Urothelium cell line (cell line): ENCODE measurements around the gene TM9SF3.
"Not testable (repeated sequence)": the region's sequence is repeated elsewhere in the genome, so short reads cannot be mapped to it uniquely, and the experiment has no call there.

Experiments
- DNase-seq: peaks from one replicate; pipeline ENCODE4 v3.0.0; 2011; ENCODE audit warnings: low spot score, mixed read lengths
- FAIRE-seq: peaks from 2 replicates; lab custom pipeline; 2011; peaks lifted over from hg19 to GRCh38; lab: Jason Lieb, UNC

TM9SF3 gene

GRCh38 chr10:96570983-96571964 is 15.5 kb downstream of the TM9SF3 start:
- FAIRE-seq (no peak), DNase-seq (no peak)

- DNase-seq (no peak), FAIRE-seq (no peak)
These were observed 16.3 kb downstream of the TM9SF3 start for GRCh38 chr10:96570511-96570910.

GRCh38 chr10:96568402-96568801 is 18.4 kb downstream of the TM9SF3 start:
- DNase-seq (no peak), FAIRE-seq (no peak)

- FAIRE-seq (no peak), DNase-seq (no peak)
These were observed 21.0 kb downstream of the TM9SF3 start for GRCh38 chr10:96565774-96566173.

GRCh38 chr10:96560966-96561887 is 25.6 kb downstream of the TM9SF3 start:
- no peak for FAIRE-seq
- no peak for DNase-seq

- DNase-seq (no peak), FAIRE-seq (no peak)
These were observed 26.3 kb downstream of the TM9SF3 start for GRCh38 chr10:96560489-96560888.

- DNase-seq (peak; percentile 4), FAIRE-seq (no peak)
These were observed 30.8 kb downstream of the TM9SF3 start for GRCh38 chr10:96556003-96556402.

- no peak for DNase-seq
- FAIRE-seq = peak; percentile 55
These were observed 31.5 kb downstream of the TM9SF3 start for GRCh38 chr10:96555330-96555729.

GRCh38 chr10:96548589-96548988 is 38.2 kb downstream of the TM9SF3 start:
- DNase-seq (no peak), FAIRE-seq (no peak)

- not testable (repeated sequence) for FAIRE-seq, DNase-seq
These were observed 41.3 kb downstream of the TM9SF3 start for GRCh38 chr10:96545558-96545957.

- FAIRE-seq (no peak), DNase-seq (no peak)
These were observed 44.9 kb downstream of the TM9SF3 start for GRCh38 chr10:96541921-96542320.

GRCh38 chr10:96540240-96540639 is 46.6 kb downstream of the TM9SF3 start:
- DNase-seq (no peak), FAIRE-seq (no peak)

GRCh38 chr10:96538683-96539082 is 48.1 kb downstream of the TM9SF3 start:
- FAIRE-seq = no peak

GRCh38 chr10:96536129-96536528 is 50.7 kb downstream of the TM9SF3 start:
- DNase-seq (no peak), FAIRE-seq (no peak)

More at GRCh38 chr10:96538683-96539082, 48.1 kb downstream of the TM9SF3 start:
- DNase-seq = no peak

- DNase-seq (no peak), FAIRE-seq (no peak)
These were observed 54.3 kb downstream of the TM9SF3 start for GRCh38 chr10:96532523-96532922.

GRCh38 chr10:96529634-96530279 is 57.1 kb downstream of the TM9SF3 start:
- FAIRE-seq = no peak

GRCh38 chr10:96524741-96525140 is 62.1 kb downstream of the TM9SF3 start:
- DNase-seq = no peak
- FAIRE-seq = no peak

More at GRCh38 chr10:96529634-96530279, 57.1 kb downstream of the TM9SF3 start:
- no peak for DNase-seq

GRCh38 chr10:96517284-96517683 is 69.5 kb downstream of the TM9SF3 start:
- no peak for FAIRE-seq
- DNase-seq = no peak

- no peak for DNase-seq
- no peak for FAIRE-seq
These were observed 70.5 kb downstream of the TM9SF3 start for GRCh38 chr10:96516337-96516736.

GRCh38 chr10:96513698-96514561 is 72.9 kb downstream of the TM9SF3 start, which contains the start of gene TLL2:
Gene TLL2 (minus strand): TSS chr10:96513926. CDS start chr10:96513685, 241 bp downstream.
- peak; percentile 92 for DNase-seq
- peak; percentile 30 for FAIRE-seq
